ENCODE results near the gene ANO7.

DNA sequence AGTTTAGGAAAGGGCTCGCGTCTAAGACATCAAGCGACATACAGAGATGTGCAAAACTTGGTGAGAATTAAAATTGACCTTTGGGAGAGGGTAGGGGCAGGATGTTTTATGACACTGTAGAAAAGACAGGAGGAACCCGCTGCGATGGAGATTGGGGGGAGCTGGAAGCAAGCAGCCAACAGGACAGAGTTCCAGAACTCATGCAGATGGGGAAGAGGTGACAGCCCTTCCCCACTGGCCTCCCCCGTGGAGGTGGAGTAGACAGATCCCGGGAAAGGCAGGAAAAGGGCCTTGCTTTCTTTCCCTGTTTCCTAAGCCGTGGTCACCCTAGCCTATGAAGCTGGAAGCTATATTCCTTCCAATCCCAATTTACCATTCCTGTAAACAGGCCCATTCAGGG, 39.1 kb downstream of the ANO7 start:
- no peak for TF ChIP-seq POLR2A (IDR thresholded peaks at IDR 0.05; ENCODE audit: low read depth)
- TF ChIP-seq, protein P1, sequence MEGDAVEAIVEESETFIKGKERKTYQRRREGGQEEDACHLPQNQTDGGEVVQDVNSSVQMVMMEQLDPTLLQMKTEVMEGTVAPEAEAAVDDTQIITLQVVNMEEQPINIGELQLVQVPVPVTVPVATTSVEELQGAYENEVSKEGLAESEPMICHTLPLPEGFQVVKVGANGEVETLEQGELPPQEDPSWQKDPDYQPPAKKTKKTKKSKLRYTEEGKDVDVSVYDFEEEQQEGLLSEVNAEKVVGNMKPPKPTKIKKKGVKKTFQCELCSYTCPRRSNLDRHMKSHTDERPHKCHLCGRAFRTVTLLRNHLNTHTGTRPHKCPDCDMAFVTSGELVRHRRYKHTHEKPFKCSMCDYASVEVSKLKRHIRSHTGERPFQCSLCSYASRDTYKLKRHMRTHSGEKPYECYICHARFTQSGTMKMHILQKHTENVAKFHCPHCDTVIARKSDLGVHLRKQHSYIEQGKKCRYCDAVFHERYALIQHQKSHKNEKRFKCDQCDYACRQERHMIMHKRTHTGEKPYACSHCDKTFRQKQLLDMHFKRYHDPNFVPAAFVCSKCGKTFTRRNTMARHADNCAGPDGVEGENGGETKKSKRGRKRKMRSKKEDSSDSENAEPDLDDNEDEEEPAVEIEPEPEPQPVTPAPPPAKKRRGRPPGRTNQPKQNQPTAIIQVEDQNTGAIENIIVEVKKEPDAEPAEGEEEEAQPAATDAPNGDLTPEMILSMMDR (IDR thresholded peaks at IDR 0.05): no peak
- no peak for TF ChIP-seq EP300 (IDR thresholded peaks at IDR 0.05)
- no peak for TF ChIP-seq POLR2AphosphoS5 (IDR thresholded peaks at IDR 0.05)

Data from esophagus muscularis mucosa (tissue), 4 donors.